DND-41 (cell line): ENCODE data around the gene SNAI3.

Experiments
- ATAC-seq: fragments of 200-7000 bp; cut with Tn5 transposase; 3 replicates; pipeline ENCODE4 v1.9.1; 2021; ENCODE audit warnings: low read depth; ENCODE audit not compliant: insufficient read depth
- DNase-seq: peaks from one replicate; pipeline ENCODE4 v3.0.0-alpha.2; 2020
- H2AFZ ChIP-seq: 2 replicates; pipeline ENCODE4 v1.6.0; 2012; ENCODE audit warnings: low read depth, low read length
- H3K27ac ChIP-seq: 2 replicates; pipeline ENCODE4 v1.5.1; 2012; ENCODE audit warnings: low read length, inconsistent platforms
- H3K27me3 ChIP-seq: fragments of 200-600 bp; sonication (generic); 2 replicates; pipeline ENCODE4 v1.6.0; 2012; ENCODE audit warnings: low read length, mild to moderate bottlenecking, inconsistent platforms; ENCODE audit not compliant: insufficient read depth, poor library complexity
- H3K36me3 ChIP-seq: 2 replicates; pipeline ENCODE4 v1.5.1; 2012; ENCODE audit warnings: low read length, inconsistent platforms; ENCODE audit not compliant: insufficient read depth
- H3K4me1 ChIP-seq: 2 replicates; pipeline ENCODE4 v1.5.1; 2012; ENCODE audit warnings: mild to moderate bottlenecking, low read length; ENCODE audit not compliant: insufficient read depth
- H3K4me2 ChIP-seq: 2 replicates; pipeline ENCODE4 v1.6.0; 2012; ENCODE audit warnings: mild to moderate bottlenecking, moderate library complexity, low read length, inconsistent platforms; ENCODE audit not compliant: insufficient read depth
- H3K4me3 ChIP-seq, 2 experiments: fragments of 200-600 bp in 1 of 2; shearing (Covaris generic) in 1 of 2; 2 replicates each; pipeline ENCODE4 v1.5.1; 2012 to 2016; ENCODE audit warnings: inconsistent platforms in 2 of 2, low read length in 2 of 2, mild to moderate bottlenecking in 2 of 2, low read depth in 1 of 2, moderate library complexity in 1 of 2
- H3K79me2 ChIP-seq: 2 replicates; pipeline ENCODE4 v1.6.0; 2012; ENCODE audit warnings: low read length, inconsistent platforms; ENCODE audit not compliant: insufficient read depth
- H3K9ac ChIP-seq: 2 replicates; pipeline ENCODE4 v1.6.0; 2012; ENCODE audit warnings: low read depth, mild to moderate bottlenecking, inconsistent platforms, low read length, moderate library complexity
- H3K9me3 ChIP-seq: 2 replicates; pipeline ENCODE4 v1.5.1; 2012; ENCODE audit warnings: low read length, moderate library complexity, mild to moderate bottlenecking, inconsistent platforms; ENCODE audit not compliant: insufficient read depth, severe bottlenecking
- H4K20me1 ChIP-seq: 2 replicates; pipeline ENCODE4 v1.6.0; 2012; ENCODE audit warnings: low read length; ENCODE audit not compliant: insufficient read depth
- EZH2 ChIP-seq: IDR thresholded peaks from 3 replicates; pipeline ENCODE4 v1.6.1; 2012; ENCODE audit warnings: borderline replicate concordance, low read depth, mild to moderate bottlenecking, moderate library complexity, low read length, inconsistent platforms; ENCODE audit not compliant: severe bottlenecking
- TF ChIP-seq, protein P1 (sequence below): IDR thresholded peaks from 2 replicates; pipeline ENCODE4 v1.5.1; 2012; ENCODE audit warnings: borderline replicate concordance, low read length, moderate library complexity, mild to moderate bottlenecking; ENCODE audit not compliant: poor library complexity, severe bottlenecking; ENCODE audit errors: extremely low read depth

The SNAI3 gene

DNA sequence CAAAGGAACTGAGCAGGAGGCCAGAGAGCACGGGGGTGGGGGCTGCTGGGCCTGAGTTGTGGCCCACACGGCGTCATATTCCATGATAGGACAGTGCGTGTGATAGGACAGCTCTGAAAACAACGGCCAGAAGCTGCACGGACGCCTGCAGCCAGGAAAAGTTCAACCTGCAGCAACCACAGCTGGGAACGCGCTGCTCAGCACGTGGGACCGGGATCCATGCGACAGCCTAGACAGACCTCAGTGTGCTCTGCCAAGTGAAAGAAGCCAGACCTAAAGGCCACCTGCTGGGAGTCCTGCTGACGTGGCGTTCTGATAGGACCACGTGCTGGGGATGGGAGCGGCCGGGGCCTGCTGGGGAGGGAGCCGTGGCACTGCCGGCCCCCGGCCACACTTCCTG lies 41.6 kb upstream of the SNAI3 start:
- ATAC-seq (no peak), DNase-seq (no peak)
- H3K9me3 ChIP-seq = no peaks in the 10 kb centered on the region
- H3K79me2 ChIP-seq = no peaks in the 10 kb centered on the region
- no peak overlapping the region for H3K4me2 ChIP-seq
- peaks cover 78% of the 10 kb centered on the region for H3K36me3 ChIP-seq
- H3K27me3 ChIP-seq = no peaks in the 10 kb centered on the region
- H3K4me3 ChIP-seq = no peak overlapping the region
- TF ChIP-seq EZH2 = no peak
- no peak overlapping the region for H2AFZ ChIP-seq
- no peak overlapping the region for H3K9ac ChIP-seq
- H4K20me1 ChIP-seq = peaks cover 12% of the 10 kb centered on the region
- no peaks in the 10 kb centered on the region for H3K4me1 ChIP-seq
- no peak overlapping the region for H3K27ac ChIP-seq

DNA sequence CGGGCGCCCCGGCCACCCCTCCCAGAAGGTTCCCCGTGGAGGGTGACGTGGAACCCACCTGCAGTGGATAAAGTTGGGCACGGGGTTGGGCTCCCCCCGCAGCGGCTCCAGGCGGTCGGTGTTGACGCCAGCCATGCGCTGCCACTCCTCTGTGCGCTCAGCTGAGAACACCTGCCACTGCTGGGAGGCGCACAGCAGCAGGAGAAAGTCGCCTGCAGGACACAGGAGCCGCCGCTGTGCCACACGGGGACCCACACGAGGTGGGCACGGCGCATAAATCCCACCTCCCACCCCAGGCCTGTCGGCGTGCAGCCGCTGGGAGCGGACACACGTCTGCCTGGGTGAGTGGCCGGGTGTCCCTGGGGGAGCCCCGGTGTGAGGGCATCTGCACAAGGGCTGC lies 40.7 kb upstream of the SNAI3 start:
- no peaks in the 10 kb centered on the region for H3K9me3 ChIP-seq
- H3K4me2 ChIP-seq = no peak overlapping the region
- H4K20me1 ChIP-seq = peaks cover 14% of the 10 kb centered on the region
- H3K9ac ChIP-seq = no peak overlapping the region
- DNase-seq = no peak
- no peaks in the 10 kb centered on the region for H3K79me2 ChIP-seq
- peaks cover 78% of the 10 kb centered on the region for H3K36me3 ChIP-seq
- H3K27me3 ChIP-seq = no peaks in the 10 kb centered on the region
- no peak overlapping the region for H2AFZ ChIP-seq
- no peak overlapping the region for H3K4me3 ChIP-seq
- no peak overlapping the region for H3K27ac ChIP-seq
- no peak for TF ChIP-seq EZH2
- TF ChIP-seq, protein P1, sequence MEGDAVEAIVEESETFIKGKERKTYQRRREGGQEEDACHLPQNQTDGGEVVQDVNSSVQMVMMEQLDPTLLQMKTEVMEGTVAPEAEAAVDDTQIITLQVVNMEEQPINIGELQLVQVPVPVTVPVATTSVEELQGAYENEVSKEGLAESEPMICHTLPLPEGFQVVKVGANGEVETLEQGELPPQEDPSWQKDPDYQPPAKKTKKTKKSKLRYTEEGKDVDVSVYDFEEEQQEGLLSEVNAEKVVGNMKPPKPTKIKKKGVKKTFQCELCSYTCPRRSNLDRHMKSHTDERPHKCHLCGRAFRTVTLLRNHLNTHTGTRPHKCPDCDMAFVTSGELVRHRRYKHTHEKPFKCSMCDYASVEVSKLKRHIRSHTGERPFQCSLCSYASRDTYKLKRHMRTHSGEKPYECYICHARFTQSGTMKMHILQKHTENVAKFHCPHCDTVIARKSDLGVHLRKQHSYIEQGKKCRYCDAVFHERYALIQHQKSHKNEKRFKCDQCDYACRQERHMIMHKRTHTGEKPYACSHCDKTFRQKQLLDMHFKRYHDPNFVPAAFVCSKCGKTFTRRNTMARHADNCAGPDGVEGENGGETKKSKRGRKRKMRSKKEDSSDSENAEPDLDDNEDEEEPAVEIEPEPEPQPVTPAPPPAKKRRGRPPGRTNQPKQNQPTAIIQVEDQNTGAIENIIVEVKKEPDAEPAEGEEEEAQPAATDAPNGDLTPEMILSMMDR = no peak
- ATAC-seq = no peak
- no peaks in the 10 kb centered on the region for H3K4me1 ChIP-seq

DNA sequence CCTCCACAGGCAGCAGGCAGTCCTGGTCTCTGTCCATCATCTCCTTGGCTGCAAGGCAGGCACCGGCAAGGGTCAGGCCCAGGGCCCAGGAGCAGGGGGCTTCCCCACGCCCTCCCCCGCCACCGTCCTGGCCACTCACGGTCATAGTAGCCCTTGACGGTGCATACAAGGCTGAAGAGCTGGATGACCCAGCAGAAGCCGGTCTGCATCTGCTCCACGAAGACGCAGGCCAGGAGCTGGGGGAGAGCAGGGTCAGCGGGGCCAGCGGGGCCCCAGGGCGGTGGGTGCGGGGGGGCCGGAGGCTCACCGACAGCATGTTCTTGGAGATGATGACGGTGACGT lies 40.1 kb upstream of the SNAI3 start:
- no peak for DNase-seq
- Histone ChIP-seq H3K4me3 (no peak overlapping the region), H2AFZ (no peak overlapping the region), H4K20me1 (peaks cover 11% of the 10 kb centered on the region), H3K9me3 (no peaks in the 10 kb centered on the region), H3K27ac (no peak overlapping the region), H3K4me1 (no peaks in the 10 kb centered on the region), H3K36me3 (peaks cover 78% of the 10 kb centered on the region), H3K9ac (no peak overlapping the region), H3K27me3 (no peaks in the 10 kb centered on the region), H3K79me2 (no peaks in the 10 kb centered on the region), H3K4me2 (no peak overlapping the region)
- TF ChIP-seq EZH2 = no peak
- TF ChIP-seq, protein P1 = no peak
- ATAC-seq = no peak

DNA sequence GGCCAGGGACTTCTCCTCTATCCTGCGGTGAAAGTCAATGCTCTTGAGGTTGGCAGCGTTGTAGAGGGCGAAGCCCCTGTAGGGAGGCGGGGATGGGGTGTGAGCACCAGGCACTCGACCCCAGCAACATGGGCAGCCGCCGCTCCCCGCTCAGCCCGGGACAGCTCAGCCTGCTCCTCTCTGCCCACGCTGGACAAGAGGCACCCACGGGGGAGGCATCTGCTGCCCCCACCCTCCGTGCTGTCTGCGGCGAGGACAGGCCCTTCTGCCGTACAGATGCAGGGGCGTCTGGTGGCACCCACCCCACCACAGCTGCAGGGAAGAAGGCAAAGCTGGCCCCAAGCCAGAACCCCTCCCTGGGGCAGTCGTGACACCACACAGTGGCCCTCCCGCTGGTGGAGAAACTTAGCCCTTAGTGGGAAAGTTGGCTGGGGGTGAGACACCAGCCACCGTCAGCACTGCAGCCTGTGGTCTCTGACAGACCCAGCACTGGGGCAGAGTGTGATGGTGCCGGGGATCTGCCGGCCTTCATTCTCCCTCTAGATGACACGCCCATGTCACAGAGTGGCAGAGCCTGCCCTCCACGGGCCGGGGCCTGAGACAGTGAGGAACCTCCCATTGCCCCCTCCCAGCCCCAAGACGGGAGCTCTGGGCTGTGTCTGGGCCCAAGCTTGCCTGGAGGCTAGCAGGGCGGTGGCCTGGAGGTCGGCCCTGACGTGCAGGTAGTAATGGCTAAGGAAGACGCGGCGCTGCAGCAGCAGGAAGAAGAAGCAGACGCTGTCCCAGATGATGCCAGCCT lies 39.5 kb upstream of the SNAI3 start:
- TF ChIP-seq, protein P1 = no peak
- no peak for TF ChIP-seq EZH2
- Histone ChIP-seq H3K36me3 (peaks cover 78% of the 10 kb centered on the region), H3K4me3 (no peak overlapping the region), H3K27me3 (no peaks in the 10 kb centered on the region), H3K79me2 (no peaks in the 10 kb centered on the region), H2AFZ (no peak overlapping the region), H3K9me3 (no peaks in the 10 kb centered on the region), H3K4me1 (no peaks in the 10 kb centered on the region), H3K27ac (no peak overlapping the region), H3K9ac (no peak overlapping the region), H3K4me2 (no peak overlapping the region), H4K20me1 (peaks cover 6% of the 10 kb centered on the region; the same call in 1 of the 2 replicates)
- DNase-seq = no peak
- no peak for ATAC-seq
